ENCODE data around the gene ZNF783. TPM values are rescaled to one million over a fixed set of nuclear protein-coding genes. Genes with fewer than 3 reads are reported as not detected.
A peak's percentile ranks its signal among the peaks of the same experiment; 100 is the strongest.

The ZNF783 gene
- total RNA-seq (2011; cell fraction: chromatin; rRNA removed; ENCODE audit: low replicate concordance) = 23.2 and 45.5 TPM in 2 replicates
- total RNA-seq (2011; cell fraction: nucleolus; rRNA removed) = 23.9 and 27.2 TPM in 2 replicates
- total RNA-seq (2011; cell fraction: nucleoplasm; rRNA removed) = 21.1 and 22.8 TPM in 2 replicates
- total RNA-seq (2014; rRNA removed) (6.9 and 7.8 TPM in 2 replicates), total RNA-seq (2014; rRNA removed; fragmentation: Illumina TruSeq; extraction: Trizol) (3.1 and 3.2 TPM in 2 replicates), total RNA-seq (2015; rRNA removed; fragmentation: Illumina TruSeq; extraction: Trizol) (5.0 and 5.1 TPM in 2 replicates), total RNA-seq (2021) (9.5 and 11.2 TPM in 2 replicates), polyA plus RNA-seq (2011; rRNA removed) (8.9 and 10.0 TPM in 2 replicates), polyA plus RNA-seq (2014; fragmentation: Illumina TruSeq; extraction: Trizol) (5.1 and 5.4 TPM in 2 replicates), polyA plus RNA-seq (2014; fragmentation: Nextera tagmentation; extraction: Ambion mirVana) (1 to 10 TPM in 1 of 2 experiments, under 1 TPM in 1; 0.66 to 1.4 TPM), polyA plus RNA-seq (2014; rRNA removed) (9.3 and 10.2 TPM in 2 replicates), polyA minus RNA-seq (2011; rRNA and poly(A)+ RNA removed) (4.7 and 5.2 TPM in 2 replicates), Bru-seq, nascent RNA (percentile 67 among the genes with signal in this experiment), BruChase-seq, experiment 1, labeled RNA remaining after a 2-hour chase (percentile 66 among the genes with signal in this experiment), BruChase-seq, experiment 2, labeled RNA remaining after a 6-hour chase (percentile 68 among the genes with signal in this experiment)
- 9.5 and 9.8 TPM in 2 replicates for polyA plus RNA-seq (2011; cell fraction: cytosol; rRNA removed)
- polyA plus RNA-seq (2011; cell fraction: nucleus; rRNA removed) = 42.7 and 51.9 TPM in 2 replicates
- polyA plus RNA-seq (2012) = 4.8 and 8.8 TPM in 2 replicates
- 4.0 and 4.6 TPM in 2 replicates for polyA minus RNA-seq (2011; cell fraction: cytosol; rRNA and poly(A)+ RNA removed)
- polyA minus RNA-seq (2011; cell fraction: nucleus; rRNA and poly(A)+ RNA removed) = 9.8 and 14.9 TPM in 2 replicates
- long read RNA-seq, experiment 1, full-length matches to known transcripts = 3 of 50 reads
- long read RNA-seq, experiment 1, partial matches to known transcripts = 42 of 50 reads
- long read RNA-seq, experiment 1, other reads (novel, unspliced or antisense) = 5 of 50 reads
- long read RNA-seq, experiment 2, partial matches to known transcripts = 4 of 4 reads
- long read RNA-seq, experiment 2, other reads (novel, unspliced or antisense) = 0 of 4 reads
- long read RNA-seq, experiment 3, partial matches to known transcripts = 0 of 1 reads
- long read RNA-seq, experiment 3, other reads (novel, unspliced or antisense) = 1 of 1 reads

DNA sequence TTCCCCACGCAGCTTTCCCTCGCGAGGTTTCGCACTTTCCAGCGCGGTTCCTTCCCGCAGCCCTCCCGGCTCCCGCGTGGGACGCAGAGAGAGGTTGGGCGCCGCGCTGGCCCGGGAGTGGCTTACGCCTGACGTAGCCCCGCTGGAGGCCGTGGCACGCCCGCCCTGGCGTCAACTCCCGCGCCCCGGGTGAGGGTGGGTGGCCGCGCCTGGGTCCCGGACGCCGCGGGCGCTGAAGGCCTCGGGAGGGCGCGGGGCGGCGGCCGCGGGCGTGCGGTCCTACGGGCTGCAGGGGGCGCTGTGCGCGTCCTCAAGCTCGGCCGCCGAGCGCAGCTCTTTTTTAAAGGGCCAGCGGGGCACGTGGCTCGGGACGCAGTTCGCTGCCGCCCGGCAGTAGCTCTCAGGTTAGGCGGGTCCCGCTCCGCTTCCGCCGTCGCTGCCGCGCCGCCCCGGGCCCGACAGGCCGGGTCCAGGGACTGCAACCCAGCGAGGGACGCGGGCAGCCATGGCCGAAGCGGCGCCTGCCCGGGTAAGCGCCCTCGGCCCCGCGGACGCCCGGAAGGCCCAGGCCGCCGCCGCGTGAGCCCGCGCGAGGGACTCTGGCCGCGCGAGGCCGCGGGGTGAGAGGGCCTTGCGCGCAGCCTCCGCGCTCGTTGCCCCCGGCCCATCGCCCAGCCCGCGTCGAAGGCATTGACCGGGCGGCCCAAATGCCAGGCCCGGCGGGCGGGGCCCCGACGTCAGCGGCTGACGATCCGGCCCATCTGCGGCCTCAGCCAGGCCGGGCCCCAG lies at the start of gene ZNF783:
Gene ZNF783 (plus strand): TSS at position 368 of the 789 bp plus-strand sequence. CDS start 138 bp downstream, at position 506.
- Histone ChIP-seq H3K9me1 (ENCODE audit: control insufficient read depth, insufficient read depth, low read length) (no peaks in the 10 kb centered on the region), H3K4me1 (replicated peaks in 1 of 2; ENCODE audit: control insufficient read depth in 2 of 2, insufficient read depth in 2 of 2, low read length in 2 of 2) (peaks cover 3 to 21% of the 10 kb centered on the region in 2 experiments; a peak in 2 of 5 replicates), H3K9me3 (replicated peaks; ENCODE audit: control insufficient read depth, insufficient read depth, low read depth, low read length) (no peaks in the 10 kb centered on the region), H4K20me1 (replicated peaks; ENCODE audit: control insufficient read depth, insufficient read depth, low read length) (no peaks in the 10 kb centered on the region), H3K27me3 (ENCODE audit: control insufficient read depth in 2 of 2, insufficient read depth in 2 of 2, low read length in 2 of 2) (peaks cover 7 to 28% of the 10 kb centered on the region in 2 experiments; a peak in 3 of 5 replicates), H3K4me2 (ENCODE audit: insufficient read depth, low read length) (peak within 1 kb of the TSS; percentile 69), H3K27ac (ENCODE audit: extremely low read depth, low read depth, low read length) (peak within 1 kb of the TSS; percentile 70), H3K36me3 (ENCODE audit: control insufficient read depth, insufficient read depth, low read length) (peaks cover 12% of the 10 kb centered on the region; the same call in 2 of the 3 replicates), H3K79me2 (ENCODE audit: control insufficient read depth, insufficient read depth, low read length) (peaks cover 6% of the 10 kb centered on the region; the same call in 1 of the 3 replicates), H3K9ac (ENCODE audit: insufficient read depth in 1 of 2, low read depth in 2 of 2, low read length in 2 of 2) (peak within 1 kb of the TSS; percentile 64 to 94), H2AFZ (ENCODE audit: low read depth, low read length) (peak within 1 kb of the TSS; percentile 83), H3K4me3 (peak within 1 kb of the TSS; percentile 42)
- POLR2A ChIA-PET = interaction anchor here (0.7 to 1.3 kb wide), 5 partner anchors 9 to 259 kb away, joined by 3 to 5 read pairs (median 4); no protein-coding TSS in a partner anchor
- 49% methylated on average over 101 of the region's 115 CpGs for WGBS (ENCODE audit: insufficient coverage, low coverage, missing lambda C conversion rate)
- peak; percentile 83 to 87 (median 84) for DNase-seq (ENCODE audit: extremely low read depth in 1 of 4, low spot score in 3 of 4)
- no peak for FAIRE-seq
- CTCF ChIA-PET (ENCODE audit: low intra/inter-chr PET ratio) = interaction anchor here (0.6 to 0.8 kb wide), 3 partner anchors 13 to 235 kb away, joined by 3 read pairs; no protein-coding TSS in a partner anchor
- in situ Hi-C loops (cut with MboI) = no loop called here
- intact Hi-C loops (cut with micrococcal nuclease) = no loop called here
- ATAC-seq = peak; percentile 87
- no TSS peak for BruUV-seq (replicated peaks)
- TF ChIP-seq, protein P1, sequence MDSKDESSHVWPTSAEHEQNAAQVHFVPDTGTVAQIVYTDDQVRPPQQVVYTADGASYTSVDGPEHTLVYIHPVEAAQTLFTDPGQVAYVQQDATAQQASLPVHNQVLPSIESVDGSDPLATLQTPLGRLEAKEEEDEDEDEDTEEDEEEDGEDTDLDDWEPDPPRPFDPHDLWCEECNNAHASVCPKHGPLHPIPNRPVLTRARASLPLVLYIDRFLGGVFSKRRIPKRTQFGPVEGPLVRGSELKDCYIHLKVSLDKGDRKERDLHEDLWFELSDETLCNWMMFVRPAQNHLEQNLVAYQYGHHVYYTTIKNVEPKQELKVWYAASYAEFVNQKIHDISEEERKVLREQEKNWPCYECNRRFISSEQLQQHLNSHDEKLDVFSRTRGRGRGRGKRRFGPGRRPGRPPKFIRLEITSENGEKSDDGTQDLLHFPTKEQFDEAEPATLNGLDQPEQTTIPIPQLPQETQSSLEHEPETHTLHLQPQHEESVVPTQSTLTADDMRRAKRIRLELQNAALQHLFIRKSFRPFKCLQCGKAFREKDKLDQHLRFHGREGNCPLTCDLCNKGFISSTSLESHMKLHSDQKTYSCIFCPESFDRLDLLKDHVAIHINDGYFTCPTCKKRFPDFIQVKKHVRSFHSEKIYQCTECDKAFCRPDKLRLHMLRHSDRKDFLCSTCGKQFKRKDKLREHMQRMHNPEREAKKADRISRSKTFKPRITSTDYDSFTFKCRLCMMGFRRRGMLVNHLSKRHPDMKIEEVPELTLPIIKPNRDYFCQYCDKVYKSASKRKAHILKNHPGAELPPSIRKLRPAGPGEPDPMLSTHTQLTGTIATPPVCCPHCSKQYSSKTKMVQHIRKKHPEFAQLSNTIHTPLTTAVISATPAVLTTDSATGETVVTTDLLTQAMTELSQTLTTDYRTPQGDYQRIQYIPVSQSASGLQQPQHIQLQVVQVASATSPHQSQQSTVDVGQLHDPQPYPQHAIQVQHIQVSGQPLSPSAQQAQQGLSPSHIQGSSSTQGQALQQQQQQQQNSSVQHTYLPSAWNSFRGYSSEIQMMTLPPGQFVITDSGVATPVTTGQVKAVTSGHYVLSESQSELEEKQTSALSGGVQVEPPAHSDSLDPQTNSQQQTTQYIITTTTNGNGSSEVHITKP (IDR thresholded peaks at IDR 0.05; ENCODE audit: partially characterized antibody) = no peak
- TF ChIP-seq RBM17 (IDR thresholded peaks at IDR 0.05; ENCODE audit: borderline replicate concordance, low read depth, low read length) = no peak
- TF ChIP-seq, protein P2, sequence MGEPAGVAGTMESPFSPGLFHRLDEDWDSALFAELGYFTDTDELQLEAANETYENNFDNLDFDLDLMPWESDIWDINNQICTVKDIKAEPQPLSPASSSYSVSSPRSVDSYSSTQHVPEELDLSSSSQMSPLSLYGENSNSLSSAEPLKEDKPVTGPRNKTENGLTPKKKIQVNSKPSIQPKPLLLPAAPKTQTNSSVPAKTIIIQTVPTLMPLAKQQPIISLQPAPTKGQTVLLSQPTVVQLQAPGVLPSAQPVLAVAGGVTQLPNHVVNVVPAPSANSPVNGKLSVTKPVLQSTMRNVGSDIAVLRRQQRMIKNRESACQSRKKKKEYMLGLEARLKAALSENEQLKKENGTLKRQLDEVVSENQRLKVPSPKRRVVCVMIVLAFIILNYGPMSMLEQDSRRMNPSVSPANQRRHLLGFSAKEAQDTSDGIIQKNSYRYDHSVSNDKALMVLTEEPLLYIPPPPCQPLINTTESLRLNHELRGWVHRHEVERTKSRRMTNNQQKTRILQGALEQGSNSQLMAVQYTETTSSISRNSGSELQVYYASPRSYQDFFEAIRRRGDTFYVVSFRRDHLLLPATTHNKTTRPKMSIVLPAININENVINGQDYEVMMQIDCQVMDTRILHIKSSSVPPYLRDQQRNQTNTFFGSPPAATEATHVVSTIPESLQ (CRISPR knock-in tag; IDR thresholded peaks at IDR 0.05) = no peak; the same call in 1 of the 2 replicates
- TF ChIP-seq, protein P3, sequence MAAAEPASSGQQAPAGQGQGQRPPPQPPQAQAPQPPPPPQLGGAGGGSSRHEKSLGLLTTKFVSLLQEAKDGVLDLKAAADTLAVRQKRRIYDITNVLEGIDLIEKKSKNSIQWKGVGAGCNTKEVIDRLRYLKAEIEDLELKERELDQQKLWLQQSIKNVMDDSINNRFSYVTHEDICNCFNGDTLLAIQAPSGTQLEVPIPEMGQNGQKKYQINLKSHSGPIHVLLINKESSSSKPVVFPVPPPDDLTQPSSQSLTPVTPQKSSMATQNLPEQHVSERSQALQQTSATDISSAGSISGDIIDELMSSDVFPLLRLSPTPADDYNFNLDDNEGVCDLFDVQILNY (CRISPR knock-in tag; IDR thresholded peaks at IDR 0.05) = 0 out of 2 replicates have a peak, but pooled peaks have one; percentile 40
- TF ChIP-seq POLR3G (IDR thresholded peaks at IDR 0.05; ENCODE audit: extremely low read depth, insufficient read length, insufficient replicate concordance) = no peak
